HG02970 (cell line): ENCODE results near the gene C15orf61.

Experiments
- ATAC-seq: cut with Tn5 transposase; IDR thresholded peaks from one replicate; pipeline ENCODE4 v1.9.1; 2021; ENCODE audit warnings: mild to moderate bottlenecking, moderate library complexity, moderate number of reproducible peaks; ENCODE audit not compliant: unreplicated experiment, low FRiP score

Gene C15orf61

DNA sequence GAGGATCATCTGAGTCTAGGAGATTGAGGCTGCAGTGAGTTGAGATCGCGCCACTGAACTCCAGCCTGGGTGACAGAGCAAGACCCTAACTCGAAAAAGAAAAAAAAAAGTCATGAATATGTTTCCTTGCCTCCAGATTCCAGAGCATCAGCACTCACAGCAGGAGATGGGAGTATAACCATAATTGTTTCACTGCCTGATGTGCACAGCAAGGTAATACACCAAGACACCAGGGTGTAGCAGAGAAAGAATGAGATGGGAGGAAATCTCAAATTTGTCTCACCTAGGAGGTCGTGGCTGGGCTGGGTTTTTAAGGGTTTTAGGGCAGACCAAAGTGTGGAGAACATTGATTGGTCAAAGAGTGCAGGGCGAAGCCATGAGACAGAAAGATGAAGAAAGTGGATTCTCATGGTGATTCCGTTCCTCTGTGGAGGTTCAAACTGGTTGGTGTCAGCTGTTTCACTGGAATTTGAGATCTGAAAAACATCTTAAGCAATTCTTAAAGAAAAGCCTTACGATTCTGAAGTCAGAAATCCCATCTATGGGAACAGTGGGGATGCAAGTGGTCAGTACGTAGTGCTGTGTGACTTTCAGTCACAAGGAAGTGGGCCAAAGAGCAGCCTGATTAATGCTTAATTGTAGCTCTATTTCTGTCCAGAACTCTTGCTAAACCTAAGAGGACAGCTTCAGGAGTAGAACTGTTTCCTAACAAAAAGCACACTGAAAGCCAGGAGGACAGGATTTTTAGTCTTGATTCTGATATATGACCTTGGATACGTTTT, 7.8 kb upstream of the C15orf61 start:
- no peak for ATAC-seq

DNA sequence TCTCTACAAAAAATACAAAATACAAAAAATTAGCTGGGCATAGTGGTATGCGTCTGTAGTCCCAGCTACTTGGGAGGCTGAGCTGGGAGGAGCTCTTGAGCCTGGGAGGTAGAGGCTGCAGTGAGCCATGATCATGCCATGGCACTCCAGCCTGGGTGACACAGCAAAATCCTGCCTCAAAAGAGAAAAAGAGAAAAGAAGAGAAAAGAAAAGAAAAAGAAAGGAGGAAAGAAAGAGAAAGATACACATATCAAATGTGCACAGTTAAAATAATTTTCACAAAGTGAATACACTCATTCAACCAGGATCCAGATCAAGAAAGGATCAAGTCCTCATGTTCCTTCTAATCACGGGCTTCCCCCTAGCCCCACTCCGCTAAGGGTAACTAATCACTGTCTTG, 5.8 kb upstream of the C15orf61 start:
- no peak for ATAC-seq

DNA sequence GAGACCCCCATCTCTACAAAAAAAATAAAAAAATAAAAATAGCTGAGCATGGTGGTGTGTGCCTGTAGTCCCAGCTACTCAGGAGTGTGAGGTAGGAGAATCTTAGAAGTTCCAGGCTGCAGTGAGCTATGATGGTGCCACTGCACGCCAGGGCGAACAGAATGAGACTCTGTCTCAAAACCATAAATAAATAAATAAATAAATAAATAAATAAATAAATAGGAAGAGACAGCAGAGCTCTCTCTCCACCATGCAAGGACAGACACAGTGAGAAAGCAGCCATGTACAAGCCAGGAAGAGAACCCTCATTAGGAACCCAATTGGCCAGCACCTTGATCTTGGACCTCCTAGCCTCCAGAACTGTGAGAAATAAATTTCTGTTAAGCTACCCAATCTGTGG, 5.4 kb upstream of the C15orf61 start:
- ATAC-seq: no peak

DNA sequence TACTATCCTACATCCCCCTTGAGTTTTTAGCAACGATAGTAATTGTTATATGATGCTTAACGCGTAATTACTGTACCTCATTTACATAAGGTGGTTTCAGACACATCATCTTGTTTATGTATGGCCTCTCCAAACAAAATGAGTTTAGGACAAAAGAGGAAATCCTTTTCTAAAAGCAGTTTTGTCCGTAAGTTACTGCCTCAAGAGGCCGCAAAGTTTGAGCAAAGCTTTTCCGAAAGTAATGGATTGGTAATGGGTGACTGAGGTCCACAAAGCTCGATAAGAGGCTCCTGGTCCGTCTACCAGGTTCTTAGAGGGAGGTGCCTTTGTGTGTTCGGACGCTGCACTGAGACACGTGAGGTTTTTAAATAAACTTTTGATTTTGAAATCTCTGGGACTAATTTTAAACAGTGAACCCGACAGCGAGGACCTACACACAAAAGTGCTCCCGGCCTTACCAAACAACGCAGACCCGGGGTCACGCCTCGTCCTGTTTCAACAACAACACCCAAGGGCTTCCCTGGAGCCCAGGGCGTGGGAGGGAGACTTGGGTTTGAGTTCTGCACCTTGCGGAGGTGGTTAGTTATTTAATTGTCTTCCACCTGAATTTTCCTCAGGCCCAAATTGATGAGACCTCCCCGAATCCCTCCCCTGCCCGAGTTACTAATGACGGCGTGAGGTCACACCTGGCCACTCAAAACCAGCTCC, 456 bp upstream of the C15orf61 start:
- ATAC-seq: peak; percentile 4

DNA sequence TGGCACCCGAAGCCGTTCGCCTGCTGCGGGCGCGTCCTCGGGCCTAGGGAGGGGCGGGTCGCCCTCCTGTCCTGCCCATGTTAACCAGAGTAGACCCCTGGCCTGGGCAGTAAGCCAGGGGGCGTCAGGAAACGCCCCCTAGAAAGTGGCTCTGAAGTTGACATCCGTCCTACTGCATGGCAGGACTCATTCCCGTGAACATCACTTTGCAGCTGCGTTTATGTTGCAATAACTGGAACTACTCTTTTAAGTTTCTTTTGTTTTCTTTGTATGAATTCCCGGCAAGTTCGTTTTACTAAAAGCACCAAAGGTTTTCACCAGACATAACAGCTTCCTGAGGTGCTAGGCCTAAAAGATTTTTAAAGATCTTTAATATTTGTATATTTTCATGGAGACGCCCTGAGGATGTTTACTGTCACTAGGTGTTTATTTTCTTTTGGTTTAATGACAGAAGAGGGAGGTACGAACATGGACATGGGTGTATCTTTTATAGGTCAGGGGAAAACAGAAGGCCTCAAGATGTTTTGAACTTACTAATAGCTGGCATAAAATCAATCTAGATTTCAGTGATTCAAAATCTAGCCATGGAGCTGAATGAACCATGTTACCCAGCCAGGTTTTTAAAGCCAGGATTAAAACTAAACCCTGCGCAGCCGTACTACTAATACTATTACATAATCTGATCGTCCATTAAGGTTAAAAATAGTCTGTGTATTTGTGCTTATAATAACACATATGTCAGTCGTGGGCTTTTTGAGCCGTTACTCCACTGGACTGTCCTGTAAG, 1.0 kb downstream of the C15orf61 start:
- ATAC-seq: no peak

DNA sequence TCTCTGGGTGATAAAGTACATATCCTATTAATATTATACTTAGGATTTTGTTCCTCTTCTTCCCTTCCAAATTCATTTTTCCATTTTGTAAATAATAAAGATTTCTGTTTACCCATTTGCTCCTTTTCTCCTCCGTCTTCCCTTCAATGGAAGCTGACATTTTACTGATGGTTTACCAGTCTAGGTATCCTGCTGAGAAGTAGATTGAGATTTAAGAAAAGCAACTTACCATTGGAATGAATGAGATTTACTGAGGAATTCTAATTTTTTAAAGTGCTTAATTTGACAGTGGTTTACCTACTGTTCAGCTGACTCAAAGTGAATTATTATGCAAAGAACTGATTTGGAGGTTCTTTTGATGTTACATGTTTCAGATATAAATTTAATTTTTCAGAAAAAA, 2.4 kb downstream of the C15orf61 start:
- no peak for ATAC-seq

DNA sequence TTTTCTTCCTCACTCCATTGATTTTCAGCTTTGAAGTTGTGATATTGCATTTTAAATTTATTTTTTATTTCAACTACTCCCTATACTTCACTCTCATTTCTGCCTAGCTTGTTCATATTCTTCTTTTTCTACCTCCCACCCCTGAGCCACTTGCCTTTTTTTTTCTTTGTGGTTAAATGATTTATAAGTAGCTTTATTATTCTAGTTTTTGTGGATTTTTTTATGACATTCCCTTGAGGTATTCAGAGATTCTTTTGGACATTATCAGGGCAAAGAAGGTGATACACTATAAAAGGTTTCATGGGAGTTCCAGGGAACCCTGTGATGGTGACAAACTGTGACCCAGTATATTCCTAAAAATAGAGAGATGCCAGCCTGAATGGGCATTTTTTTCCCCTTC, 3.3 kb downstream of the C15orf61 start:
- ATAC-seq: no peak

DNA sequence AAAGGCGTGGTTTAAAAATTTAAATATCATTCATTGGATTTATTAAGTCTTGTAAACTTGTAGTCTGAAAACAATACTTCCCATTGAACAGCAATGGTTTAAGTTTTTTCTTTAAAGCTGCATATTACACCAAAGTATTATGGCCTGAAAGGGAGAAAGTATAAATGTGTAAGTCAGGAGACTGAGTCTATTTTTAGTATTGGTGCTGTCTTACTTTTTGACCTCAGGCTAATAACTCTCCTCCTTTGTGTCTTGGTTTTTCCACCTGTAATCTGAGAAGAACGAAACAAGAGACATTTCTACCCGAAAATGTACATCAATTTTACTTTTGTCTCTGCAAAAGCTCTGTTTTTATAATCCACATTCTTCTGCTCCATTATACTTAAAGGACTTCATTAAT, 7.6 kb downstream of the C15orf61 start:
- ATAC-seq: no peak

DNA sequence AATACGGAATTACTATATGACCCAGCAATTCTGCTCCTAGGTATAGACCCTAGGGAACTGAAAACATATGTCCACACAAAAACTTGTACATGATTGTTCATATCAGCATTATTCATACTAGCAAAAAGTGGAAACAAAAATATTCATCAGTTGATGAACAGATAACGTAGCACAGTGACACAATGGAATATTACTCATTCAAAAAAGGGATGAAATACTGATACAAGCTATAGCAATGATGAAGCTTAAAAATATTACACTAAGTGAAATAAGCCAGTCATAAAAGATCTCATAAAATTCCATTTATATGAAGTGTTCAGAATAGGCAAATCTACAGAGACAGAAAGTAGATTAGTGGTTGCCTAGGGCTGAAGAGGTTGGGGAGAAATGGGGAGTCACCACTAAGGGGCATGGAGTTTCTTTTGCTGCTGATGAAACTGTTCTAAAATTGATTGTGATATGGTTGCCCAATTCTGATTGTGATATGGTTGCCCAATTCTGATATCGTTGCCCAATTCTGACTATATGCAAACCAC, 10.5 kb downstream of the C15orf61 start:
- ATAC-seq: no peak

DNA sequence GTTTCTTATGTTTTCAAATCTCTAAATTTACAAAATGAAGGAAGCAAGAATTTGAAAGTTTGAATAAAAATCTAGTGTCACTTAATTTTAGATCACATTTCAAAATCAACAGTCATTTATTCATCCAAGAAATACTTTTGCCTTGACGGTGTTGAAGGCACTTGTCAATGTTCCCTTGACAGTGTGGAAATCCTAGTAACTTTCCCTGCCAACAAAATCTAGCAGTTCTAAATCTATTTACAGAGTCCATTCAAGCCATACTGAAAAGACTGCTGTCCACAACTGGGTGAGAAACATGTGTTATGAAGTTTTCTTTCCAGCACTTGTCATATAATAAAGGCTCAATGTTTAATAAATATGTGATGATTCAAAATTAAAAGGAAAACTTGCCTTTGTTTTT, 12.9 kb downstream of the C15orf61 start:
- no peak for ATAC-seq

DNA sequence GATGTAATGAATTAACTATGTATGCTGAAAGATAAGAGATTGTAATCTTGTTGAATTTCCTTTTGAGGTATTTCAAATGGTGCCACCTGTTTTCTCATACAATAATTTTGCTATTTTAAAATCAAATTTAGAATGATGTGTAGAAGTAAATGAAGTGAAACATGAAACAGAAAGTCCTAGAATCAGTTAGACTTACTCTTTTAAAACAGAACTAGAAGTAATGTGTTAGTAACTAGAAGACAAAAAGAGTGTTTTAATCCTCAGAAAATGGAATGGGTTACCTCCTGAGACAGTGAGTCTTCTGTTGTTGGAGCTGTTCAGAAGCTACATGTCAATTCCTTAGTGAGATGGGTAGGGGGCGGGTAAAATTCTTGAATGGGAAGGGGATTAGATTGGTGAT, 13.4 kb downstream of the C15orf61 start:
- no peak for ATAC-seq

DNA sequence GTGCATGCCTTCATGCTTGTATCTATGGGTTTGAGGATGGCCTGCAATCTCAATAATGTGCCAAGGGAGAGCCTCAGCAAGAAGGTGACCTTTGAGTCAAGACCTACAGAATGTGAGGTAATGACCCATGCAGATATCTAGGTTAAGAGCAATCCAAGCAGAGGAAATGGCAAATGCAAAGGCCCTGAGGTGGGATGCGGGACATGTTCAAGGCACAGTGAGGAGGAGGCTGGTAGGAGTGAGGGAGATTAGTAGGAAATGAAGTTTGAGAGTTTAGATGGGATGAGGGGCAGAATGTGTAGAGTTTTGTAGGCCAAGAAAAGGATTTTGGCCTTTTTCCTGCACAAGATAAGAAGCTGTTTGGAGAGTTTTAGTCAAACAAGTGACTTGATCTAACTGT, 16.8 kb downstream of the C15orf61 start:
- ATAC-seq: no peak

DNA sequence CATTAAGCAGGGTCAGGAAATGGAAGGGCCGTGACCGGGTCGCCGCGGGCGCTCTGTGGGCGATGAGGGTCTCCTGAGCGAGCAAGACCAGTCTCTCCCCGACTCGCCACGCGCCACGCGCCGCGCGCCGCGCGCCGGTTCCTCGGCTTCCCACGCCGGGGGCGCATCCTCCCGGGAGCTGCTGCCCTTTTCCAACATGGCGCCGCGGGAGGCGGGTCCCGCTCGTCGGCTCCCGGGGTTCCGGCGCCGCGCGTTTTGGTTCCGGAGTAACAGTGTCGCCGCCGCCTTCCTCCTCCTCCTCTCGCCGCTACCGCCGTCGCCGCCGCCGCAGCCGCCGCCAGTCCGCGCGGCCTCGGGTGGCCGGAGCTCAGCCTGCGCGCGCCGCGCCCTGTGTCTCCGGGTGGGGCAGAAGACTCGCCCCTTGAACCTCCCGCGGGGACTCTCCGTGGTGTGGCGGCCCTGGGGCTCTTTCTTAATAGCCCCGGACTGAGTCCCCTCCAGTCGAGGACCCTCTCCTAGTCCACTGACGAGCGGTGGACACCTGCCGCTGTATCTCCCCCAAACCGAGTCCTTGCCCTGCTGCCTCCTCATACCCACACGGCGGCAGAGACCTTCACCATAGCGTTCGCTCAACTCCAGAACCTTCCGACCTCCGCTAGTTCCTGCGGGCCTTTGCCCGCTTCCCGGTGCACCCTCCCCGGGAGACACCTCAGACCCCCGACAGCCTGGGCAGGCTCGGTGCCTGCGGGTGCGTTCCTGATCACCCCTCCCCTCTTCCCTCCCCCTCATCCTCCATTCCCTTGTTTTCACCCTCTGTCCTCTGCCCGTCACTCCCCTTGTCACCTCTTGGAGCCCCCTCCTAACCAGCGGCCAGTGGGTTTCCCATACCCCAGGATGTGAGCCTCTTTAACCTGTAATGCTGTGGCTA, 21.8 kb downstream of the C15orf61 start, which contains the start of gene MAP2K5:
Gene MAP2K5 (plus strand): TSS at position 284 of the 928 bp plus-strand sequence. CDS start 633 bp downstream, at position 917.
- peak; percentile 40 for ATAC-seq

DNA sequence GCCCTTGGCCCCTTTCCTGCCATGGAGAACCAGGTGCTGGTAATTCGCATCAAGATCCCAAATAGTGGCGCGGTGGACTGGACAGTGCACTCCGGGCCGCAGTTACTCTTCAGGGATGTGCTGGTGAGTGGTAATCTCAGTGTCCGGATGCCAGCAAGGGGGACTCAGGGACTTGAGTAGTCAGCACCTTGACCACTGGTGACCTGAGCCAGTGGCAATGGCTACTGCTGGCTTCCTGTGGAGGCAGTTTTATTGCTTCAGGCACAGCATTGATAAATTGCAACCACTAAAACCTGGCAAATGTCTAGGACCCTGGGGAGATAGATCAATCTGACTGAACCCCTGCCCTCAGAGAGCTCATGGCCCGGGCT, 22.4 kb downstream of the C15orf61 start:
- ATAC-seq: no peak

DNA sequence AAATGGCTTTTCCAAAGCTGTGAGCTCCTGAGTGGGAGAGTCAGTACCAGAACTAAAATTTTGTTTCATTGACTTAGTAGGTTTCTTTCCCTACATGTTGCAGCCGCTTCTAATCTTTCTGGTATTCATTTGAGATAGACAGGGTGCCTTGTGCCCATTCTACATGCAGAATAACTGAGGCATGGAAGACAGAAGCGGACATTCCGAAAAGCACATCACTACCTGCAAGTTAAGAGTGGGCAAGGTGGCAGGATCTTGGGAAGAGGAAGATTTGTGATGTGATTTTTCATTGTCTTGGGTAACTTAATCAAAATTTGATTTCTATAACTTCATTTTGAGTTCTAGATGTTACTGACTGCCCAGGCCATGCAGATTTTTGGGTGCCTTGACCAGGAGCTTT, 23.5 kb downstream of the C15orf61 start:
- ATAC-seq: no peak

DNA sequence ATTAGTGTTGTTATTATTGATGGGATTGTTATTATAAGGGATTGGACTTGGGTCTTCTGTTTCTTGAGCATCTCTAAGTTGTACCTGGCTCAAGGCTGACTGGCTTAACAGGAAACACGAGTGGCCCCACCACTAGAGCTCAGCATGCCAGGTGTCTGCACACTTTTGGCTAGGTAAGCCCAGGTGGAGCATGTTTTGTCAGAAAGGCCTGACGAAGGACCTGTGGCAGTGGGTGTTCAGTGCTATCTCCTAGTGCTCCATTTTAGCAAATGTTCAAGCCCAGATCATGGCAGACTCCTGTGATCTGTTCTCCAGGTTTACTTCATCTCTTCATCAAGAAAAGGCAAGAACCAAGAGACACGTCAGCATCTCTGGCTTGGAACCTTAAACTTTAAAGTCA, 24.9 kb downstream of the C15orf61 start:
- no peak for ATAC-seq

DNA sequence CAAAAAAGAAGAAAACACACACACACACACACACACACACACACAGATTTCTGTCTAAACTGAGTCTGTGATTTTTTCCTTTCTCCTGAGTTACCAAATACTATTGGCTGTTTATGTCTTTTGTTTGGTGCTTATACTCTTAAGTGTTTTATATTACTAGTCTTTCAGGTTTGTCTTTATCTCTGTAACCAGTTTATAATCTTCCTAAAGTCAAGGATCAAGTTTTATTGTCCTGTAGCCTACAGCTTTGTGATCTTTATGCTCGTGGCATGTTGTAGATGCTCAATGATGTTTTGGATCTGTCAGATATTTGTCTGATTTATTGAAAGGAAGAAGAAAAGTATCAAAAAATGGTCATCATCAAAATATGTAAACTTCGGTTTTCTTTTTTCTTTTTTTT, 26.1 kb downstream of the C15orf61 start:
- ATAC-seq: no peak

DNA sequence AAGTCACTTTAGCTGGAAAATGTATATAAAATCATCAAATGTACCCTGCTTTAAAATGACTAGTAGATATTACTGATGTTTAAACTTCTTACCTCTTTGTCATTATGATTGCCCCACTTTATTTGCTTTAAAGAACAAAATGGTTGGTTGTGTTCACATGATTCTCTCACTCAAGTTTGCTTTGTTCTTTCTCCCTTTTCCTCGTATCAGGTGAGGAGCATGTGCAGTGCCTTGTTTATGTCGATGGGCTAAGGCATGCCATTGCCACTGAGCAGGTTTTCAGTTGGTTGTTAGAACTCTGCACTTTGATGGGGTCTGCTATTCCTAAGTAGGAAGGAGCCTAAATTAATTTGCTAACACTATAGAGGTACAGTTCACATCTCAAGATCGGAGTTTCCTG, 26.9 kb downstream of the C15orf61 start:
- ATAC-seq: no peak

DNA sequence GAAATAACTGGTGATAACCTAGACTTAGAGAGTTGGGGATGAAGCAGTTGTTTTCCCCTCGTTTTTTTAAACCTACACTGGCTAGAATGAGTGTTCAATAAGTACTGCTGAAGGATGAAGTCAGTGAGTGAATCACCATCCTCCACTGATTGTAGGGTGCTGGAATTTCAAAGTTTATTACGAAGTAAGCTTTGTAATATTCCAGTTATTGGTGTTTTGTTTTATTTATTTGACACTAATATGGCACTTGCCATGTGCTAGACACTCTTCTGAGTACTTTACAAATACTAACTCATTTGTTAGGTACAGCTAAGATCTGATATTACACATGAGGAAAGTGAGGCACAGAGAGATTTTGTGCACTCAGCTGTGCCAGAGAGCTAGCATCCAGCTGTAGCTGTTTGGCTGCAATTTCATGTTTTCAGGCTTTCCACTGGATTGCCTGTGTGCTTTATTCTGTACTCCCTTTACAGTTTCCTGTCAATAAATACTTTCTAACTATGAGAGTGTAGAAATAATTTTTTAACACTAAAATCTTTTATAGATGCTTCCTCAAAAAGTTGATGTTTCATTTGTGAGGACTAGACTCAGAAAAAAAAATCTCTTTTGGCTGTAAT, 27.4 kb downstream of the C15orf61 start:
- ATAC-seq: no peak
